HG03108 (cell line): ENCODE results near the gene RAP2A.

Source experiments
- ATAC-seq: cut with Tn5 transposase; IDR thresholded peaks from one replicate; pipeline ENCODE4 v1.9.1; 2021; ENCODE audit warnings: moderate library complexity; ENCODE audit not compliant: unreplicated experiment

RAP2A gene

GRCh38 chr13:97433727-97434396 is at the start of gene RAP2A:
TSS of gene RAP2A (plus strand) at chr13:97434169. CDS start at chr13:97434471, 302 bp downstream.
- peak; percentile 41 for ATAC-seq

DNA sequence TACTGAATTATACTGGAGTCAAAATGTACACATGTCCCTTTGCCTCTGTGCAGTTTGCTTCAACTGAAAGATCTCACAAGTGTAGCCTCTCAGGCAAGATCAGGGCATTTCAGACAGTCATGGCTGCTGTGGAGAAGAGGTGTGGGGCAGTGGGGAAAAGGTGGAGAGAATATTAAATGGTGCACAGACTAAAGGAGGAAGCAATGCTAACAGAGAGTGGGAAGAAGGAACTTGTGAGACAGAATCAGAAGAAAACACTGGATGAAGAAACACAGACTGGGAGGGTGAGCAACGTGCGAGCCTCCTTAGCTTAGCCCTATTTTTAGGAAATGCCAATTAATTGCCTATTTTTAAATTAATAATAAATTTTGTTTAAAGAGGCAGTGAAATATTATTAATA is 49.6 kb upstream of the RAP2A start:
- ATAC-seq, result no peak

GRCh38 chr13:97385146-97385545 is 48.8 kb upstream of the RAP2A start:
- no peak for ATAC-seq

DNA sequence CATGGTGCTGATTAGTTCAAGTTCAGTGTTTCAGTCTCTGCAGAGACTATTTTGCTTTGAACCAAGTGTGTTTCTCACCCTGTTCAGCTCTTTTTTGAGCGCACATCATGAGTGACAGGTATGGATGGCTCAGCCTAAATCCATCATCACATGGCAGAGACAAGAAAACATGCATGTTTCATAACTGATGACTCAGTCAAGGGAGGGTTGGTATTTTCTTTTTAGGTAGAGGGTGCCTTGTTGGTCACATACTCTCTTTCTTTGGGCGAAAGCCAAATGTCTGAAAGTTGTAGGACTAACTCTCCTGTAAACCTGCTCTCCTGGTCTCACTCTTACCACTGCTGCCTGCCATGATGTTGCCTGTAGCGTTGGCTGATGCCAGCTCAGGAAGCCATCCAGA is 48.1 kb upstream of the RAP2A start:
- ATAC-seq, result no peak

GRCh38 chr13:97386801-97387484 is 47.0 kb upstream of the RAP2A start:
- no peak for ATAC-seq

DNA sequence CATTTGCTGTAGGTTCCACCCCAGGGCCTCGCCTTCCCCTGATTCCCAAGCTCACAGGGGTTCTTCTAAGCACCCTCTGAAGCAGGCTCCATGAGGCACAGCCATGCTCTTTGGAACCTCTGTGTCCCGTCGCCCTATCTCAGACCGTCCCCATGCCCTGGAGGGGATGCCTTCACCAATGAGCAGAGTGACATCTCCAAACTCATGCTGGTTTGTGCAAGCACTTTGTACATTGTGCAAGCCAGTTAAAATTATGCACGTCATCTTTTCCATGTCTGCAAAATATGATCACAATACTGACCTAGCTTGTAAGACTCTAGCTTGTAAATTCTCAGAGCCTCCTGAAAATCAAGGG is 46.5 kb upstream of the RAP2A start:
- no peak for ATAC-seq

DNA sequence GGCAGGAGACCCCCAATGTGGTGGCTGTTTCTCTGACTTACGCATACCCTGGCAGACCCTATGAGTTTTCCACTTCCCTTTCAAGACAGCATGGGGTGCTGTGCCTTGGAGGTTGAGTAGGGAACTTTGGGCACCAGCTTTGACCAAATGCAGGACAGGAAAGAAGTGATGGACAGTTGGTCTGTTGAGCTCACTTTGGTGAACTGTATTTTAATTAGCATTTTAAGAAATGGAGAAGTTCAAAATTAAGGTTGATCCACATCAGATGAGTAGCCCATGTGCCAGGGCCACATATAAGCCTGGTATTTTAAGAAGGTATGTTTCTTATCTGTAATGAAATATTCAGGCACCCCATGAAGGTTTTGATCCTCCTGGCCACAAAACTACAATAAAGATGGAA is 46.1 kb upstream of the RAP2A start:
- no peak for ATAC-seq

GRCh38 chr13:97388373-97388772 is 45.6 kb upstream of the RAP2A start:
- no peak for ATAC-seq

DNA sequence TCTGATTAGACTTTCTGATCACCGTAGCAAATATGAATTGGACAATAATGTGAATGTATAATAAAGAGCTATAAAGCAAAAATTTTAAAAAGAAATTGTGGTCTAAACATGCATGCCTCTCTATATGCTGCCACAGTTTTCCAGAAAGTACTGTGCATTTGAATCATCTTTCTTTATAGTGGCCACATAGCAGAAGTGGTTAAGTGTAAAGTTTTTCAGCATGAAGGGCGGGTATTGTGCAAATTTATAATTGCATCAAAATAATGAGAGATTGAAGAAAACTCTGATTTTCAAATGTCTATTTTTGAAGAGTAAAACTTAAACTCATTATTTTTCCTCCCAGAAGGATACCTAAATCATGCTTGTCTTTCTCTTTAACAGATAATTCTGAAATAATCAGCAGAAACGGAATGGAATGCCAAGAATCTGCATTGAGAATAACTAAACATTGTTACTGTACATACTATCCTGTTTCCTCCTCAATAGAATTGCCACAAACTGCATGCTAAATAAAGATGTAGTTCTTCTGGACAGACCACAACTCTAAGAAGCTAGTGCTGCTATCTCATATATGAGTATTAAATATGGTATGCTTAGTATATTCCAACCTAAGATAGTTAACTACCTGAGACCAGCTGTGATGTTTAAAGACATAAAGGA is 42.9 kb upstream of the RAP2A start:
- ATAC-seq, result no peak

DNA sequence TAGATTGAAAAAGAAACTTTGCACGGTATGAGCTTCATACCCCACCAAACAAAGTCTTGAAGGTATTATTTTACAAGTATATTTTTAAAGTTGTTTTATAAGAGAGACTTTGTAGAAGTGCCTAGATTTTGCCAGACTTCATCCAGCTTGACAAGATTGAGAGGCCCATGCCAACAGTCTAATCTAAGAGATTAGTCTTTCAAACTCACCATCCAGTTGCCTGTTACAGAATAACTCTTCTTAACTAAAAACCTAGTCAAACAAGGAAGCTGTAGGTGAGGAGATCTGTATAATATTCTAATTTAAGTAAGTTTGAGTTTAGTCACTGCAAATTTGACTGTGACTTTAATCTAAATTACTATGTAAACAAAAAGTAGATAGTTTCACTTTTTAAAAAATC is 41.9 kb upstream of the RAP2A start:
- no peak for ATAC-seq

DNA sequence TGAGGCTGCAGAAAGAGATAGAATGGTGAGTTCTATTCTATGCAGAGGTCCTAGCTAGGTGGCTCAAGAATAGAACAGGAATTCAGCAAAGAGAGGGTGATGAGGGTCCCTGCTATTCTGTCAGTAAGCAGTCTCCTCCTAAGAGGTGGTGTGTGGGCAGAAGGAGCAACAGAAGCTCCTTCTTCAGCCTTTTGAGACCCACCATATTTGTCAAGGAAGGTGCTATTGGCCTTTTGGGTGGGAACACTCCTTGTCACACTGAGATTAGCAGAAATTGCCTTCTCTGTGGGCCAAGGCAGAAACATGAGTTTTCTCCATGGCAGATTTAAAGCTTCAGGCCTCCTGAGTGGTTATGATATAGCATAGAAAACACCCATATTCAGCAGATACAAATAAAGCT is 39.4 kb upstream of the RAP2A start:
- ATAC-seq, result no peak

DNA sequence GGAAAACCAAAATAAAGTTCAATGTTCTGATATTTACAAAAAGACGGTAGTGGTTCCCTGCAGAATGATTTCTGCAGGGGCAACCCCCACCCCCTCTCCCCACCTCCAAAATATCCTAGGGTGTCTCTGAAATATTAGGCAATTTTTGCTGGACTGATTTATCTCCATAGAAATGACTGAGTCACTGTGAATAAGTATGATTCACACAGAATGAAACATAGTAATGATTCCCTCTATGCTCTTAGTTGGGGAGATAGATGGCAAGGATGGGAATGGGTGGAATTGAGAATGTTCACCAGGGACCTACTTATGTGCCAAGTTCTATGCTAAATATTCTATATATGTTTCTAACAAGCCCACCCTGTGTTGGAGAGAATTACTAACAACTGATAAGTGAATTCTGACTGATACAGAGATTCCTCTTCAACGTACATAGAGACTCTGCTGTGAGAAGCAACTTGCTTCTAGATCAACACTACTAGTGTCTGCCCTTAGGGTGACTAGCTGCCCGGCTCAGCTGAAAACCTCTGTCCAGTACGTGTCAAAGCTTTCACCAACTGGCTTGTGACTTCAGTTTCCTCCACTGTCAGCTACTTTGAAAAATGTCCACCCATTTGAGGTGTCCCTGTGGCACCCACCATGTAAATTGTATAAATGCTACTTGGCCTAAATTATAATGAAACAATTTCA is 38.4 kb upstream of the RAP2A start:
- ATAC-seq, result no peak

DNA sequence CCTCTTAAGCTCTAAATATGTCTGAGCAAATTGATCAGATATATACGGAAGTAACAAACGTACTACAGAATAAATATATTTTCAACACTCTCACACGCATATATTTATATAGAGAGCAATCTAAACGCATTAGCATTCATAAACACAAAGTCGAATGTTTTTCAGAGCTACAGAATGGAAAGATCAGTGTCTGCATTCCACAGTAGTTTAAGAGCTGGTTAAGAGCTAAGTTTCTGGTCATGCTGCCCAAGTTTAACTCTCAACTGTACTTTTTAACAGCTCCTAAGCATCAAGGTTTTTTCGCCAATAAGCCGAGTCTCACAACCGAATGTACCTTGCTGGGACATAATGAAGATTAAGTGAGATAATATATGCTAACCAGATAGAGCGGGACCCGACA is 36.7 kb upstream of the RAP2A start:
- no peak for ATAC-seq

GRCh38 chr13:97401421-97401820 is 32.5 kb upstream of the RAP2A start:
- ATAC-seq, result no peak

- no peak for ATAC-seq
Observed at GRCh38 chr13:97403893-97404750, 29.8 kb upstream of the RAP2A start.

DNA sequence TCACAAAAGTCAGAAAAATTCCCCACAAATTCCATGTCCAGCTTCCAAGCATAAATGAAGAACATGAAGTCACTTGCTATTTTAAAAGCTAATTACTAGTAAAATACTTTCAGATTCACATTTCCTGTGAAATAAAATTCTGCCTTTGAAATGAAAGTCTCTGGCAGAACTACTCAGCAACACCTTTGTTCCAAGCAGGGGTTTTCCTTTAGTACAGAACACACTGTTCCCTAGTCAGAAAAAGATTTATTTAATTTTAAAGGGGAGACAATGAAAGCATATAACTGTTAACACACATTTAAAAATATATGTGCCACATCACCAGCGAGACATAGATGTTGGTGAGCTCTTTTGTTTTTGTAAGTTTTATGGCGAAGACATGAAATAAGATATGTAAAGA is 26.4 kb upstream of the RAP2A start:
- ATAC-seq, result no peak

DNA sequence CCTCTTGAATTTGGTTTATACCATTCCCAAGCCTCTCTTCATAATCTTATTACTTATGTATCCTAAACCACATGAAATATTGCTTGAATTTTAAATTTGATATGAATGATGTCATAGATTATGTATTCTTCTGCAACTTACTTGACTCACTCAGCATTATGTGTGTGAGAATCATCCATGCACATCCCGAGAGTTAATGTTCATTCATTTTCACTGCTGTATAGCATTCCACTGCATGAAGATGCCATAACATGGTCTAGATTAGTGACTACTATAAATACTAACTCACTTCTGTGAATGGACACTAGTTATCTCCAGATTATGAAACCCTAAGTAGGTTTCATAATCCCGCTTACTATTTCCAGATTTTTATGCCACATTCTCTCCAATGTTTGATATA is 25.0 kb upstream of the RAP2A start:
- no peak for ATAC-seq

- ATAC-seq, result no peak
Observed at GRCh38 chr13:97411984-97412383, 22.0 kb upstream of the RAP2A start.

- ATAC-seq, result no peak
Observed at GRCh38 chr13:97413694-97414093, 20.3 kb upstream of the RAP2A start.

- ATAC-seq, result no peak
Observed at GRCh38 chr13:97414392-97414791, 19.6 kb upstream of the RAP2A start.

DNA sequence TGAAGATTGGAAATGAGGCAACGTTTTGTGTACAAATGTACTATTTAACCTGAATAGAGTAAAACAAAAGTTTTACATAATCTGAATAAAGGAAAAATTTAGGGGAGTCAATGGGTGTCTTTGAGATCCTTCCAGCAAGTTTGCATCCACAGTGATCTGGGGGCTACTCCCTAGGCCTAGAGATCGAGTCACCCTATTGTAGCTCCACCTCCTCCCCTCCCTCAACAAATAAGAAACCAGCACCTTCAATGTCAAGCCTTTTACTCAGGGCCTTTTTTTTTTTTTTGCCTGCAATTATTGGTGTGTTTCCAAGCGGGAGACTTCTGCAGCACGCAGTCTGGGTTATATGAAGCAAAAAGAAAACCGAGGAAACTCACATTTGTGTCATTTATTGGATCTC is 16.3 kb upstream of the RAP2A start:
- ATAC-seq, result no peak
